Myocyte (in vitro differentiated cells): ENCODE results near the gene PARM1. TPM values are rescaled to one million over a fixed set of nuclear protein-coding genes. Genes with fewer than 3 reads are reported as not detected.
A peak's percentile ranks its signal among the peaks of the same experiment; 100 is the strongest.

Experiments
- DNase-seq: peaks from one replicate; pipeline ENCODE4 v3.0.0-alpha.2; 2012; ENCODE audit warnings: low read depth
- polyA plus RNA-seq: library from polyadenylated mRNA; unstranded; fragments of >200 nt; gene quantifications from one replicate; pipeline ENCODE4 v1.2.1, GENCODE V29; 2012; ENCODE audit warnings: missing spikeins
- total RNA-seq: library from RNA; depleted of rRNA; stranded (reverse); fragments of >200 nt; gene quantifications from 2 replicates; pipeline ENCODE4 v1.2.3, GENCODE V29; 2014

Gene PARM1, protein sequence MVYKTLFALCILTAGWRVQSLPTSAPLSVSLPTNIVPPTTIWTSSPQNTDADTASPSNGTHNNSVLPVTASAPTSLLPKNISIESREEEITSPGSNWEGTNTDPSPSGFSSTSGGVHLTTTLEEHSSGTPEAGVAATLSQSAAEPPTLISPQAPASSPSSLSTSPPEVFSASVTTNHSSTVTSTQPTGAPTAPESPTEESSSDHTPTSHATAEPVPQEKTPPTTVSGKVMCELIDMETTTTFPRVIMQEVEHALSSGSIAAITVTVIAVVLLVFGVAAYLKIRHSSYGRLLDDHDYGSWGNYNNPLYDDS
- 1.3 and 2.3 TPM in 2 replicates for total RNA-seq
- polyA plus RNA-seq: 0.43 TPM

DNA sequence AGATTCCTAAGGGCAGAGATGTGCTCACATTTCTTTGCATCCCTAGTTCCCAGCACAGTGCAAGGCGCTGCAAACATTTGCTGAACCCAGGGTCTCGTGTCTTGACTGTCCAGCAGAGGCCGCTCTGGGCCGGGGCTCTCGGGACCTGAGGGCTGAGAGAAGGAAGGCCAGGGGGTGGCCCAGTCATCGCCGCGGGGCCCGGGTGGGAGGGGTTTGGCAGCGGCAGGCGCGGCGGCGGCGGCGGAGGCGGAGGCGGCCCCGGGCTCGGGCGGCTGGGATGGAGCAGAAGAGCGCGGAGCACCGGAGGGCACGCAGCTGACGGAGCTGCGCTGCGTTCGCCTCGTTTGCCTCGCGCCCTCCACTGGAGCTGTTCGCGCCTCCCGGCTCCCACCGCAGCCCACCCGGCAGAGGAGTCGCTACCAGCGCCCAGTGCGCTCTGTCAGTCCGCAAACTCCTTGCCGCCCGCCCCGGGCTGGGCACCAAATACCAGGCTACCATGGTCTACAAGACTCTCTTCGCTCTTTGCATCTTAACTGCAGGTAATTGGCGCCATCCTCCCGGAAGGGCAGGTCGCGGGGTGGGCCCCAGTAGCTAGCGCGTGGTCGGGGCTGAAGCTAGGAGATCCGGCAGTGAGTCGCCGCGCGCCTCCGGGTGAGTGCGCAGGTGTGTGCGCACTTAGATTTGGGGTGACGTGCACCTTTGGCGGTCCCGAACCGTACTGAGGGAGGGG is at the start of gene PARM1:
Gene PARM1 (plus strand): TSS at position 285 of the 730 bp plus-strand sequence. CDS start 212 bp downstream, at position 497.
- DNase-seq: peak; percentile 77

DNA sequence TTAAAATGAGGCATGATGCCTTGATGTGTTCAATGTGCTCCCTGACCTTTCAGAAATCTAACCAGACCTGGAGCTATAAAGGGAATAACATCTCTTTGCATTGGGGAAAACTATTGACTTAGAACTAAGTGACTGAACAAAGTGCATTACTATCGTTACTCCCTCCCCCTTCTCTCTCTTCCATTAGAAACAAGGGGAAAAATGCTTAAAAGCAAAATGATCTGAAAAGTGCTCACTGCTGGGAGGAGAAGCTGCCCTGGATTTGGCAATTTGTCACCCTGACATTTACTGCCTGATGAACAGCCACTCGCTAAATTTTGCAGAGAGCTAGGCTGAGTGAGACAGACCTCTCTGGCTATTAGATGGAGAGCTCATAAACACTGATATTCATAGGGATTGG is 48.6 kb upstream of the PARM1 start:
- DNase-seq: no peak

DNA sequence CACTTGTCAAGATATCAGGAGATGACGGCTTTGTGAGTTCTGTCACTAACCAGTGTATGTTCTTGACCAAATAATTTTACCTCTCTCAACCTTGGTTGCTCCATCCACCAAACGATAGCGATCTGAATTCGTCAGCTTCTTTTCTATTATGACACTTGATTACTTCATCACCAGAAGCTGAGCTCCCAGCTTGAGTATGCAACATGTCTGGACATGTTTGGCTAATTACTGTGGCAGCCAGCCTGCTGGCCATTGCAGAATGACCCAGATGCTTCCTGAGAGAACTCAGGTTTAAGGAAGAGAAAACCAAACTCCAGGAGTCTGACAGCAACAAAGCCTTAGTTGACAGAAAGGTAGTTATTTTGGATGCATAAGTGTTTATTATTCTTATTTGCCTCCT is 46.4 kb upstream of the PARM1 start:
- DNase-seq: peak; percentile 12

GRCh38 chr4:74890341-74890740 is 42.6 kb upstream of the PARM1 start:
- no peak for DNase-seq

DNA sequence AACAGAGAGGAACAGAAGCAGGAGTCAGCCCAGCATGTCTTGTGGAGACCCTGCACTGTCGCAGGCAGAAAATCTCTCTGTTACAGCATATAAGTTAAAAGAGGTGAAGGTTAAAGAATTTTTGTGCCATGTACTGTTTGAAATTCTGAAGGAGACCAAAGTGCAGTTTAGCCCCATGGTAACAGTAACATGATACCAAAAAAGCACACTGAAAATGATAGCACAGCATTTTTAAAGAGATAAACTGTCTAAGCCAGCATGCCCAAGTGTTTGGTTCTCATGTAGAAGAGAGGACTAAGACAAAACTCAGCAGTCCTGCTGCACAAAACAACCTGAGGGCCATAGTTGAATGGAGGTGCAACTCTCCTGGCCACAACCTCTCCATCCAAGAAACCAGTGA is 41.9 kb upstream of the PARM1 start:
- DNase-seq: no peak

DNA sequence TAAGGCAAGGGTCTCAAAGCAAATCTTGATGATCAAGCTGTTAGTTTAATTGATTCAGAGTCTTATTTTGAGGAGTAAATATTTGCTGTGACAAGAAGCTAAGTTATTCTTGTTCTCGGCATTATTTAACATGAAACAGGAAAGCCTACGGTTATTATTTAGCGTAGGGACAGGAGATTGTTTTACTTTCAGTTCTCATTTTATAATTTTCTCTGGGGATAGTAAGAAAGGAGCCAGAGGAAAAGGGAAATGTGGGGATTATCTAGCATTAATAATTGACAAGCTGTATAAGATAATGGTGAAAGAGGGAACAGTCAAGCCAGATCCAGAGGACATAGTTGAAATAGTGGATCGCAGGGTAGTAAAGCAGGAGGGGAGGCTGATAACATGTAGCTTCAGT is 39.7 kb upstream of the PARM1 start:
- no peak for DNase-seq

DNA sequence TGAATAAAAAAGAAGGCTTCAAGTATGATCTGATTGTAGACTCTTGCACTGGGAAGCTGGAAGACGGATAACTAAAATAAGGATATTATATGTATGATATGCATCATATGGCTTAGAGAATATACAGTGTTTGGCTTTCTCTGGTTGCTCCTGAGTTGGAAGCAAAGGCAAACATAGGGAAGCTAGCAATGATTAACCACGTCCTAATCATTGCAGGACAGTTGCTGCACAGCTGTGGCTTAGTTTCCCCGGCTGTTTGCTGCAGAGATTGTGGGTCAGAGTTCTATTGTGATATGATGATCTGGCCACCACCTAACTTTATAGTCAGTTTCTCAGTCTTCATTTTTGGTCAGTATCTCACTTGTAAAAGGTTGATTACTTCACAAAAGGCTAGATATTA is 36.3 kb upstream of the PARM1 start:
- no peak for DNase-seq

- no peak for DNase-seq
These were observed 35.5 kb upstream of the PARM1 start for GRCh38 chr4:74897386-74897785.

DNA sequence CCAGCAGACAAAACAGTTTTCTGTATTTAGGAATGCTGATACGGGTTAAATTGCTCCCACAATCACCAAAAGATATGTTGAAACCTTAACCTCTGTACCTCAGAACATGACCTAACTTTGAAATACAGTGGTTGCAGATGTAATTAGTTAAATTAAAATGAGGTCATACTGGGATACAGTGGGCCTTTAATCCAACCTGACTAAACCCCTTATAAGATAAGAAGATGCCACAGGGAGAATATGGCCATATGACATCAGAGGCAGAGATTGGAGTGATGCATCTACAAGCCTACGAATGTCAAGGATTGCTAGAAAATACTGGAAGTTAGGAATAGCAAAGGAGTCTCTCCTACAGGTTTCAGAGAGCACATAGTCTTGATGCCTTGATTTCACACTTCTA is 32.1 kb upstream of the PARM1 start:
- DNase-seq: no peak

DNA sequence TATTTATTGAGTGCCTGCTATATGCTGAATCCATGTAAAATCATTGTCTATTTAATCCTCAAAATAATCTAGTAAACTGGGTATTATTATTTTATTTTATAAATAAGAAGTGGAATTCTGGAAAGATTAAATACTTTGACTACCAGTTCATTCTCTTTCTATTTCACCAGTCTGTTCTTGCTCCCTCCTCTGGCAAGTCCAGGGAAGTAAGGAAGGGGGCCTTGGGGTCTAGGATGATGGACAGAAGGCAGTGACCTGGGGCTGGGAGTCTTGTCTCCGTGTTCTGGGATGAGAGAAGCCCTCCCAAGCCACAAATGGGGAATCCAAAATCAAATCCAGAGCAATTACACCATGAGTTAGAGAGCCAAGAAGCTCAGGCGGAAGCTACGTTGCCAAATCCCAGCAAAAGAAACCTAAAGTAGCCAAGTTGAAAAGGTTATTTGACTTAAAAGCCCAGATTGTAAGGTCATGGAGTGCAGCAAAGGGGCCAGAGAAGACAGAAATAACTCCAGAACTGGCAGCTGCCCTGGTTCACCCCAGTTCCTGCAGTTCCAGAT is 28.3 kb upstream of the PARM1 start:
- no peak for DNase-seq

- no peak for DNase-seq
These were observed 26.1 kb upstream of the PARM1 start for GRCh38 chr4:74906771-74907170.

GRCh38 chr4:74919783-74920182 is 13.1 kb upstream of the PARM1 start:
- no peak for DNase-seq

GRCh38 chr4:74920704-74921103 is 12.2 kb upstream of the PARM1 start:
- DNase-seq: no peak

DNA sequence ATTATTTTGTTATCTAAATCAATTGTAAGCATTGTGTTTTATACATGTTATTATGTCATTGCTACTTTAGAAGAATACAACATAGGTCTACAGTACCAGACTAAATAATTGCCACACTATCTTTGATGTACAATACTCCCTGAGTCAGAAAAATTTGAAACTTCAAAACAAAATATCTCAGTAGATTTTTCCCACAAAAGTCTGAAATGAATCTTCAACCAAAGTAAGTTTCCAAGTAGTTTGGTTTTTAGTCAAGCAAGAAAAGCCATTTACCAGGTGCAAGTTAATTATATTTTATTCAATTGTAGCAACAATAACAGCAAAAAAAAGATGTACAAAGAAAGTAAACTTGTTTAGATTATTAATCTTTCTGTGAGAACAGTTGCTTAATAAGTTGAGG is 11.4 kb upstream of the PARM1 start:
- no peak for DNase-seq

DNA sequence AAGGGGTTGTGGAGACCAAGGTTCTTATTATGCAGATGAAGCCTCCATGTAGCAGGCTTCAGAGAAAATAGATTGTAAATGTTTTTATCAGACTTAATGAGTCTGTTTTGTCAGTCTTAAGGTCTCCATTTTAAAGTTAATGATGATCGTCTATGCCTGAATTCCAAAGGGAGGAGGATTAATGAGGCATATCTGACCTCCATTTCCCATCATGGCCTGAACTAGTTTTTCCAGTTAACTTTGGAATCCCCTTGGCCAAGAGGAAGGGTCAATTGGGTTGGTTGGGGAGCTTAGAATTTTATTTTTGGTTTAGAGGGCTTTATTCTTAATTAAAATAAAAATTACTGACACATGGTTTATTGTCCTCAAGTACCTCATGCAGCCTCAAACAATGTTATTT is 6.9 kb upstream of the PARM1 start:
- DNase-seq: no peak

GRCh38 chr4:74930162-74930561 is 2.8 kb upstream of the PARM1 start:
- no peak for DNase-seq

DNA sequence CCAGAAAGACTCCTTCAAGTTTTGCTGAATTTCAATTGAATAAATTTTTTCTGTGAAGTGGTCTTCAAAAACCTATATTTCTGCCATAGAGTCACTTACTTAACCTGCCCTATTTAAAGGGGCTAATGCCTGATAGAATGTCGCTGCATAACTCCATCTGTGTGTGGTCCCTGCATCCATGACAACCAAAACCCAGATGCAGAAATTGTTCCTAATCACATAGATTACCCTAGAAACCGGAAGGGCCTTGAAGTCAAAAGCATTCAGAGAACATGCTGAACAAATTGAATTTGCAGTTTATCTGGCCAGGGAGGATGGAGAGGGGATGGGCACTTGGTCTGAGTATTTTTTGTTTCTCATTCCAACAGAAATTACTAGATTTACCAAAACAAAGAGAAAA is 1.5 kb upstream of the PARM1 start:
- no peak for DNase-seq

DNA sequence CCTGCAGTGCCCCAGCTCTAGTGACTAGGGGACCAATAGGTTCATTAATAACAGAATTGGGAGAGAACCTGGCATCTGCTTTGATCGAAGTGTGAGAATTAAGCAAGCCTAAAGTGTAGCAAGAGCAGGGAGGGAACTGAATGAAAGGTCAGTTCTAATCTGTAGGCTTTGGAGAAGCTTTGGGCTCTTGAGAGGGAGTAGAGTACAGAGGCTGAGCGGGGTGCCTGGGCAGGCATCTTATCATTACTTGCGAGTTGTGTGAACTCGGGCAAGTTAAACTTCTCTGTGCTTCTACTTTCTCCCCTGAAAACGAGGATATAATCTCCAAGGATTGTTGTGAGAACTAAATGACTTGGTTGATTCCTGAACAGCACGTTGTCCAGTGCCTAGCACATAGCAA is 906 bp upstream of the PARM1 start:
- DNase-seq: no peak

DNA sequence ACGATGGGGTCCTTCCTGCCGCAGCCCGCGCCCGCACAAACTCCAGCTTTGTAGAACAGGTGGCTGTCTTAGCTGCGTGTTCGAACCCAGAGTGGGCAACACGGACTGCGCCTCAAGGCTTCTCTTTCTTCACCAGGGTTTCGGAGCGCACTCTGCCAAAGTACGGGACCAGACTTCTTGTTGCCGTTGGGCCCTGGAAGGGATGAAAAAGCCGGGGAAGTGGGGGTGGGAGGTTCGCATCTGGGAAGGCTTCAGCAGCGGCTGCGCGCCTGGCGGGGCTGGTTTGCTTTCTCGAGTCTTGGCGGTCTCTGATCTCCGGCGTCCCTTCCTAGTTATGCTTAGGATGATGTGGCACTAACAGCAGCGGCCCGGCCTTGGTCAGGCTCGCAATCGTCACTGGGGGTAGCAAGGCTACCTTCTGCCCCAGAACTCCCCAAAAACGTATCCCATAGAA is 673 bp downstream of the PARM1 start:
- peak; percentile 4 for DNase-seq

DNA sequence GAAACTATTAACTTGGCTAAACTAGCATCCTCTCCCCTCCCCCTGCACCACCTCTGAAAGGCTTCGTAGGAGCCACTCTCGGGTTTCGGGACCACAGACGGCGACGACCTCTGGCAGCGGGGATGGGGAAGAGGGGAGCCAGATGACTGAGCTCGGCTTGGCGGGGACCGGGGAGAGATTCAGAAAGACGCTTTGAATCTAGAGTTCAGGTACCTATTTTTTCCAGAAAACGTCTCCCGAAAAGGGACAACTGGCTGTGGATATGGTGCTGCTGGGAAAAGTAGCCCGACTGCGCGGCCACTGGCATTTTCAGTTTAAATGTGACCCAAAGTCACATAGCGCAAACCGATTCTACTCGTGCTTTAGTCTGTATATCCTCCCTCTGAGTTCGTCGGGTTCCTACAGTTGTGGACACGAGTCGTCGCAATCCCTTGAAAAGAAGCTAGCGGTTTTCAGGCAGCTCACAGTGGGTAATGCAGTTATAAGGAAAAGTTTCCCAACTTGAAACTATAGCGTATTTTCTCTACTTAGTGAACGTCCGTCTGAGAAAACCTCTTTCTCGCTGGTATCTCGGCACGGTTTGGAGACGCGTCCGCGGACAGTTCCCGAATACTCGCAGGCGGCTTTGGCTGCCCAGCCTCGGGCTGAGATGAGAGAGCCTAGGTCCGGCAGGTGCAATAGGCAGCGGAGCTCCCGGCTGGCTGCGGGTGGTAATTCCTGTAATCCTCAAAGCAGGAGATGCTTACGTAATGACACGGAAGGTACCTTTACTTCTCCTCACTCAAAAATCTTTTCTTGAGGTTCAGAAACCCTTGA is 1.3 kb downstream of the PARM1 start:
- peak; percentile 34 for DNase-seq

- no peak for DNase-seq
These were observed 2.0 kb downstream of the PARM1 start for GRCh38 chr4:74934888-74935287.

- no peak for DNase-seq
These were observed 8.2 kb downstream of the PARM1 start for GRCh38 chr4:74941123-74941522.
